Anterior cingulate cortex (tissue), 58 donors: ENCODE results near the gene MAN2B1.
A peak's percentile ranks its signal among the peaks of the same experiment; 100 is the strongest.
"Not testable (repeated sequence)": the region's sequence is repeated elsewhere in the genome, so short reads cannot be mapped to it uniquely, and the experiment has no call there.

Source experiments
- DNase-seq, 58 donors: peaks; one replicate each; lab custom pipeline; 2025; lab: John Stamatoyannopoulos, UW

The MAN2B1 gene

DNA sequence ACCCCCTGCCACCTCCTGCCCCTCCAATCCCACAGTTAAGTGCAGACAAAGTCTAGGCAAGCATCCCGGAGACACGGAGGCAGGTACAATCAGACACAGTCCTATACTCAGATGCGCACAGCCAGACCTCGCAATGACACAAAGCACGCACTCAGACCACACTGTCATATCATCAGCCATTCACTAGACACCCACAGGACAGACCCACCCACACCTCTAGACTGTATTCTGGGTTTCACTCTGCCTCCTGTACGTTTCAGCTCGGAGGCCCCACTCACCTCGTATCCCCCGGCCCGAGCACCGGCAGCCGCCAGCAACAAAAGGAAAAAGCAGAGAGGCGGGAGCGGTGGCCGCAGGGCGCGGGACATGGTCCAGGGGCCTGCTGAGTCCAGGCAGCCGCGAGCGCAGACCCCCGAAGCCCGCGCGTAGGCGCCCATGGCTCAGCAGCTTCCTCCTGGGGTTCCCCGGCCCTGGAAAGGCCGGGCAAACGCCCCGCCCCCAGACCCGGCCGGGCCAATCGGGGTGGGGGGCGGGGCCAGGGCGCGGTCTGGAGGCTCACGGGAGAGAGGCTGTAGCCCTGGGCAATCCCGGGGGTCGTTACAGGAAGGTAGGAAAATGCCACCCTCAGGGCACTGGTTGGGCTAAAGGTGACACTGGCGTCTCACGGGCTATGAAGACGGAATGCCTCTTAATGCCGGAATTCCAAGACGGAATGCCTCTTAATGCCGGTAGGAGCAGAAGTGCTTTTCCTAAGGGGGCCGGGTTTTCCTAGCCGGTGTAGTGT is at the start of gene MAN2B1, which contains the start of gene WDR83:
Gene MAN2B1, minus strand, starts transcription at position 478 of the 784 bp plus-strand sequence. Its CDS starts 41 bp downstream, at position 437.
Gene WDR83, plus strand, starts transcription at position 543 of the 784 bp plus-strand sequence. CDS start 2,984 bp downstream, outside the sequence.
- peak in 56 of 58 donors; percentile 15 to 77 (median 56) for DNase-seq

DNA sequence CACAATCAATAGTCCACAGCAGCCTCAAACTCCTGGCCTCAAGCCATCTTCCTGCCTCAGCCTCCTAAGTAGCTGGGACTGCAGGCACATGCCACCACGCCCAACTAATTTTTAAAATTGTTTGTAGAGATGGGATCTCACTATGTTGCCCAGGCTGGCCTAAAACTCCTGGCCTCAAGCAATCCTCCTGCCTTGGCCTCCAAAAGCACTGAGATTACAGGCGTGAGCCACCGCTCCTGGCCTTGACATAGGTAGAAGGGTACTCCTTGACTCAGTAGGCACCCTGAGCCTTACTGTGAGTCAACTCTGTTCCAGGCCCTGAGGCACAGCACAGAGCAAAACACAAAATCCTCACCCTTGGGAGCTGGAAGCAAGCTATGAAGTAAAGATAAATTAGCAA is 49.4 kb upstream of the MAN2B1 start:
- no peak for DNase-seq

DNA sequence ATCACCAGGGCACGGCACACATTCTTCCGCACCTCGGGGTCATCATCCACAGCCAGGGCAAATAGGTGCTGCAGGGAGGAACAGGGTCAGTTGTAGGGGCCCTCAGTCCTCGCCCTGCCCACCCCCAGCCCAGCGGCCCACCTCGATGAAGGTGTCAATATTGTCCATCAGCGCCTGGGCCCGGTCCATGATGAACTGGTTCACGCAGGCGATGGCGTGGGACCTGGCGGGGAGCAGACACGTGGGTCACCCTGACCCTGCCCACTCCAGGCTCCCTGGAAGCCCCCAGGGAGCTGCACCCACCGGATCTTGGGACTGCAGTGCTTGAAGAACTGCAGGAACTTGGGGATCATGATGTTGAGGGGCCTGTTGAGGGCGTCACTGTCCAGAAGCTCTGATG is 48.6 kb upstream of the MAN2B1 start:
- DNase-seq: no peak

DNA sequence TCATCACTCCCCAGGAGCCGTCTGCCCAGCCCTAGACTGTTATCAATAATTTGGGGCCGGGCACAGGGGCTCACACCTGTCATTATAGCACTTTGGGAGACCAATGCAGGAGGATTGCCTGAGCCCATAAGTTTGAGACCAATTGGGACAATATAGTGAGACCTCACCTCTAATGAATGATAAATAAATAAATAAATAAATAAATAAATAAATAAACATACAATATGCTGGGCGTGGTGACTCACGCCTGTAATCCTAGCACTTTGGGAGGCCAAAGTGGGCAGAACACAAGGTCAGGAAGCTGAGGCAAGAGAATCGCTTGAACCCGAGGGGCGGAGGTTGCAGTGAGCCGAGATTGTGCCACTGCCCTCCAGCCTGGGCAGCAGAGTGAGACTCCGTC is 46.8 kb upstream of the MAN2B1 start:
- DNase-seq: not testable (repeated sequence)

DNA sequence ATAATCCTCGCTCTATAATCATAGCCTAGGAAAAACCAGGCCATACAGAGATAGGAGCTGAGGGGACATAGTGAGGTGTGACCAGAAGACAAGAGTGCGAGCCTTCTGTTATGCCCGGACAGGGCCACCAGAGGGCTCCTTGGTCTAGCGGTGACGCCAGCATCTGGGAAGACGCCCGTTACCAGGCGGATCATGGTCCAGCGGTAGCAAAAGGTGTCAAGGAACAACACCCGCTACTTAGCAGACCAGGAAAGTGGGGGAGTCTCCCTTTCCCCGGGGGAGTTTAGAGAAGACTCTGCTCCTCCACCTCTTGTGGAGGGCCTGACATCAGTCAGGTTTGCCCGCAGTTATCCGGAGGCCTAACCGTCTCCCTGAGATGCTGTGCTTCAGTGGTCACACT is 45.5 kb upstream of the MAN2B1 start:
- DNase-seq: peak in 1 of 58 donors; percentile 39

DNA sequence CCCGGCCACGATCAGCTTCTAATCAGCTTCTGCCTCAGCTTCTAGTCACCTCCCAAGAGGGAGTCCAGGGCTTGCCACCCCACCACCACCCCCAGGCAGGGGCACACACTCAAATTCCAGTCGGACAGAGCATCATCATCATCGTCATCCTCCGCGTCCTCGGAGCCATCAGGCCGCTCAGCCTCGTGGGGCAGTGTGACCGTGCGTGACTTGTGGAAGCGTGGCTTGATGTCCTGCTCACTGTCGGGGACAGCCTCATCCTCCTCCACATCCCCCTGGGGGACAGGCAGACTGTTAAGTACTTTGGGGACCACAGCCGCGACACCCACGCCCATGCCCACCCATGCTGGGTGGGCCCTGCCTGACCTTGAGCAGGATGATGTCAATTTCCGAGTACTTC is 44.6 kb upstream of the MAN2B1 start:
- DNase-seq: no peak

DNA sequence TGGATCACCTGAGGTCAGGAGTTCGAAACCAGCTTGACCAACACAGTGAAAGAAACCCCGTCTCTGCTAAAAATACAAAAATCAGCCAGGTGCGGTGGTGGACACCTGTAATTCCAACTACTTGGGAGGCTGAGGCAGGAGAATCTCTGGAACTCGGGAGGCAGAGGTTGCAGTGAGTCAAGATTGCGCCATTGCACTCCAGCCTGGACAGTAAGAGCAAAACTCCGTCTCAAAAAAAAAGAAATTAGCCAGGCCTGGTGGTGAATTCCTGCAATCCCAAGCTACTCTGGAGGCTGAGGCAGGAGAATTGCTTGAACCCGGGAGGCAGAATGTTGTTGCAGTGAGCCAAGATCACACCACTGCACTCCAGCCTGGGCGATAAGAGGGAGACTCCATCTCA is 42.1 kb upstream of the MAN2B1 start:
- no peak for DNase-seq

DNA sequence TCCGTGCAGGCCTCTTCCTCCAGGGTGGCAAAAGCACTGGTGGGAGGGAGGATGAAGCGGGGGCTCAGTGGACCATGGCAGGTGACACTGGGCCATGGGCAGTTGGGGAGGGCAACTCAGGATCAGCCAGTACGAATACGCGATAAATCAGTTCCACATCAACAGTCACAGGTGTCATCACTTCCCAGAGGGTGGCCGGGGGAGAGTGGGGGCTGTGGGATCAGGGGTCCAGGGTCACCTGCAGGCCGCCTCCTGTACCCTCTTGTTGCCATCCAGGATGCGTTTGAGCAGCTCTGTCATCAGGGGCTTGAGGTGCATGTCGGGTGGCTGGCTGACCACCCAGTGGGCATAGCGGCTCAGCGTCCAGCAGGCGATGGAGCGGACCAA is 39.8 kb upstream of the MAN2B1 start:
- DNase-seq: no peak

DNA sequence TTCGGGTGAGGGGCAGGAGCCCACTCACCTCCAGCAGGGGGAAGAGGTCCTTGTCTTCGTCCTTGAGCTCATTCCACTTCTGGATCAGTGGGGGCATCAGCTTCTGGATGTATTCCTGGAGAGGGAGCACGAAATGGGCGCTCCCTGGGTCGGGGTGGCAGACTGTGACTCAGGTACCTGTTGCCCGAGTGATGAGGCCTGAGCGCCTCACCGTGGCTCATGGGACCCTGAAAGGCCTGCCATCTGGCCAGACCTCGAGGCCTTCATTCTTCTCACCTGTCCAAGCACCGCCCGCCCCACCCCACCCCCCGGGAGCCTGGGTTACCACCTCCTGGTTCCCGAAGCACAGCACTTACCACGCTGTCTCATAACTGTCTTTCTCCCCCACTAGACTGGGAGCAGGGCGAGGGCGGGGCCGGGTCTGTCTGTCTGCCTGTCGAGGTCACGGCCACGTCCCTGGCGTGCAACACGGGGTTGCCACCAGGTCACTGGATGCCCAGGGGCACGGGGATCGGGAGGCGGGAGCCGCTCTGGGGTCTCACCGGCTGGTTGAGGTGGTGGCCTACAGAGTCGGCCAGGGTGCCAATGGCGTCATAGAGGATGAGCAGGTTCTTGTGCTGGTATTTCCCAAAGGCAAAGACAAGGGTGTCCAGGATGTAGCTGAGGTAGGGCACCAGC is 39.3 kb upstream of the MAN2B1 start:
- no peak for DNase-seq

DNA sequence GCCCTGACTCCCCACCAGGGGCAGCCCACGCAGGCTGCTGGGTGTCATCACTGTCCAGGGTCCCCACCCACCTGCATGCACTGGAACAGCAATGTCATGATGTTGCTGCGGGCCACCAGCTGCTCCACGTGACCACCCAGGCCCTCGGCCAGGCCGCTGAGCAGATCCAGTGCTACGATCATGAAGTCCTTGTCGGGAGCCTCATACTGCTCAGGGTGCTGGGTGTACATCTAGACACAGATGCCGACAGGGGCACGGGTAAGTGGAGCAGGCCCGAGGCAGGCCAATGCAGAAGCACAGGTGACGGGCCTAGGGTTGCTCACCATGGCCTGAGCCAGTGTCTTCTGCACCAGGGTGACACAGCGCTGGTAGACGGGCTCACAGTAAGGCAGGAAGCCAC is 38.6 kb upstream of the MAN2B1 start:
- no peak for DNase-seq

DNA sequence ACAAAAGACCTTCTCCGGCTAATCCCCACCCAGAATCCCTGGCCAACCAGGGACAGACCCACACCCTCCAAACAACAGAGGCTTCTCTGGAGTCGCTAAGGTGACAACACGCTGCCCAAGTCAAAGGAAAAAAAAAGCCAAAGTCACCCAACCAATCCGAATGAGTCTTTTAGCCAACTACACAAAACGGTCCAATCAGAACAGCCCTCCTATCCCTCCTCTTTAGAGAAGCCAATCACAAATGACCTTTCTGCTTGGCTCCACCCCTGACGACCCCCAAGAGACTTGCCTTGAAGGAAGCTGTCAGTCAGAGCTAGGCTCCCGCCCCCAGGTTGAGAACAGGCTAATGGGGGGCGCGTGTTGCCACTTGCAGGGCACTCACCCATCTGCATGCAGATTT is 36.5 kb upstream of the MAN2B1 start:
- DNase-seq: no peak

DNA sequence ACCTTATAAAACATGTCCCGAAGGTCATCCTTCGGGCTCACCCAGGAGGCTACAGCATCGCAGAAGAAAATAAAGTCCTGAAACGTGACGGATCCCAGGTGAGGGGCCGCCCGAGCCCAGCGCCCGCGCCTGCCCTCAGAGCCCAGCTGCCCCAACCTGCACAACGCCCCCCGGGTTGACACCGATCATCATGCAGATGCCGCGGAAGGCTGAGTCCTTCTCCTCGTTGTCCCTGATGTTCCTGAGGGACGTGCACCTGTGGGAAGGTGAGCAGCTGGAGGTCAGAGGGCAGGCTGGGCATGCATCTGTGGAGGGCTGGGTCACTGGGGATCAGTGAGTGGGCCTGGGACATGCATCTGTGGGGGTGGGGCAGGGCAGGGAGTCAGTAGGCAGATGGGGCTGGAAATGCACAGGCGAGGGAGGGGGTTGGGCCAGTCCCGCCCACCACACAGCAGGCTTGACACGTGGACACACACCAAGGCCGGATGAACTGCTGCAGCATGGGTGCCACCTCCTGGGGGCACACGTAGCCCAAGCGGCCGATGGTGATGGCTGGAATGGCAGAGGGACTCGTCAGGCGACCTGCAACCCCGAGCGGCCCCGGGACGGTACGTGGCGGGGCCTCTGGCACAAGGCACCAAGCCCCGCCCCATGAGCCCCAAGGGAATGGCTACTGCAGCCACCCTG is 35.2 kb upstream of the MAN2B1 start:
- no peak for DNase-seq

DNA sequence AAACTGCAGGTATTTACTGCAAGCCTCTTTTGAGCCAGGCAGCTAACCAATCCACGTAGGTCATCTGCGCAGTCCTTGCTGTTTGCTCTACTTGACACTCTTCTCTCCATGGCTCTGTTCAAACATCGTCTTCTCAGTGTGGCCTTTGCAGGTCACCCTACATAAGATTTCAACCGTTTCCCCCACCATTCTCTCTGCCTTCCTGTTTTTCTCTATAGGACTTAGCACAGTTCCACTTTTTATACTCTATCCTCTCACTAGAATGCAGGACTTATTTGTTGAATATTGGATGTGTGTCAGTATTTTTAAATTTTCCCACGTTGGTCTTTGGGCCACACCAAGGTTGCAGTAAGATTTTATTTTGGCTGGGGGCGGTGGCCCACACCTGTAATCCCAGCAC is 31.6 kb upstream of the MAN2B1 start:
- DNase-seq: no peak

DNA sequence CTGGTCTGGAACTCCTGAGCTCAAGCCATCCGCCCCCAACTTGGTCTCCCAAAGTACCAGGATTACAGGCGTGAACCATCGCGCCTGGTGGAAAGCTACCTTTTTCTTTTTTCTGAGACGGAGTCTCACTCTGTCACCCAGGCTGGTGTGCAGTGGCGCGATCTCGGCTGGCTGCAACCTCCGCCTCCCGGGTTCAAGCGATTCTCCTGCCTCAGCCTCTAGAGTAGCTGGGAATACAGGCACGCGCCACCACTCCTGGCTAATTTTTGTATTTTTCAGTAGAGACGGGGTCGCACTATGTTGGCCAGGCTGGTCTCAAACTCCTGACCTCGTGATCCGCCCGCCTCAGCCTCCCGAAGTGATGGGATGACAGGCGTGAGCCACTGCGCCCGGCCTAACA is 30.9 kb upstream of the MAN2B1 start:
- not testable (repeated sequence) for DNase-seq

DNA sequence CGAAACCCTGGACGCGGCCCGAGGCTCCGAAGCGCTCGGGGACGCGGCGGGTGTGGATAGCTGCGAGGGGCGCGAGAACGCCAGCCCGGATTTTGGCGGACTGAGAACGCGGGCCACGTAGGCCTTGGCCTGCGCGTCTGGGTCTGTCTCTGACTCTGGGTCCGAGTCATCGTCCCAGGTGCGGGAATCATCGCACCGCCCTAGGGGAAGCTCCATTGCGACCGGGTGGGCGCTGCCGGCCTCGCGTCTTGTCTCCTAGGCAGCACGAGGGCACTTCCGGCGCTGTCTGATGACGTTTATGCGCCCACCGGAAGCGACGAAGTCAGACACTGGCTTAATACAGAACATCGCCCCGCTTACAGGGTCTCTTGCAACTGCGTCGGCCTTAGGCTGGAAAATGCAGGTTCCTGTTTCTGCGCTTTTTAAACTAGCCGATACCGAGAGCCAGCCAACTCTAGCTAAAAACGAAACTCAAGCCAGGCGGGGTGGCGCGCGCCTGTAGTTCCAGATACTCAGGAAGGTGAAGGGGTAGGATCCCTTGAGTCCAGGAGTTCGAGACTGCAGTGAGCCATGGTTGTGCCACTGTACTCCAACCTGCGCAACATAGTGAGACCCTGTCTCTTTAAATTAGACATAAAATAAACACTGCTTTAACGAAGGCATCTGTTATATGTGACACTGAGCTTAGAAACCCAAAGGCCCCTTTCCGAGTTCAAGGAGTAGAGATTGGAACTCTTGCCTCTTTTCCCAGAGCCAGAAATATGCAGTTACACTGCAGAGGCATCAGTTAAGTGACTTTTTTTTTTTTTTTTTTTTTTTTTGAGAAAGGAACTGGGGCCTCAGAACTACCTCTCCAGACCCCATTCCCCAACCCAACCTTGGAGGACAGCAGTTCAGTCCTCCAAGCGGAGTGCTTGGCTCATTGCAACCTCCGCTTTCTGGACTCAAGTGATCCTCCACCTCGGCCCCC is 30.1 kb upstream of the MAN2B1 start, which contains the start of gene FBXW9:
Gene FBXW9, minus strand, starts transcription at position 266 of the 970 bp plus-strand sequence. Its CDS starts 50 bp downstream, at position 216.
- DNase-seq: peak; percentile 72 to 100 (median 92)

DNA sequence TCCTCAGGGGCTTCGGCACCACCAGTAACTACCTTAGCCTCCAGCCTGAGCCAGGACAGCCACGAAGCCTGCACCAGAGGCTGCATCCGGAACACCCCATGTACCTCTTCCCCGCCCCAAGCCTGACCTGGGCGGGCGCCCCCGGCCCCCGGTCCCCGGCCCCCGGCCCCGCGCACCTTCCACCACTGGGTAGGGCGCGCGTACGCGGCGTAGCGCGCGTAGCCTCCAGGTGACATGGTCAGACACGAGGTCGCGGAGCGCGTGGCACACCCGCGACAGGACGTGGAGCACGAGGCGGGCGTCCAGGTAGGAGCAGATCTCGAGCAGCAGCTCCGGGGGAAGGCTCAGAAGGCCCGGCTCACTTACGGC is 29.4 kb upstream of the MAN2B1 start:
- no peak for DNase-seq

DNA sequence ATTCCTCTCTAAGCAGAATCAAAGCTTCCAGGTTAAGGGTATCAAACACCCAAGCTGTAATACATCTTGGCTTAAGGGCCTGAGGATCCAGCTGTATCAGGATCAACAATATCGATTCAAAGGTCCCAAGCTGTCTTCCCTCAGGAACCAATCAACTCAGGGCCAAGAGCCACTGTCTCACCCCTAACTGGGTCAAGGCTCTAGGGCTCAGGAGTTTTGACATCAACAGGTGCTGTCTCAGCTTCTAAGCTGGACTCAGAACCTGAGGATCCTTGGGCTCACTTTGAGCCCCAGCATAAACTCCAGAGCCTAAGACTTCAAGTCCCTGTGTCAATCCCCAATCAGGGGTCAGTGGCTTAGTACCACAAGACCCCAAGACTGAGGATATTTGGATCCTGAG is 29.0 kb upstream of the MAN2B1 start:
- no peak for DNase-seq

DNA sequence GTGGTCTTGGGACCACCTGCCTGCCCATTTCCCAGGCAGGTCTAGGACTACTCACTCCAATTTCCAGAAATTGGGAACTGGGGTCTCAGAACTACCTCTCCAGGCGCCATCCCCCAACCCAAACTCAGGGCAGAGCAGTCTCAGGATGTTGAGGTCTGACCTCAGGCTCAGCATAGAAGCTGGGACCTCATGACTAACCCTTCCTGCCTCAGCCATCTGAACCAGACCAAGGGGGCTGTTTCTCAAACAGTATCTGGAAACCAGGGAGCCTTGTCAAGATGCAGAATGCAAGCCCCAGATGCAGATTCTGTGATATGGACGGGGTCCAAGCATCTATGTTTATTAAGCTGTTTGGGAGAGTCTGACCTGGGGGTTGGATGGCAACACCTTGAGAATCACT is 28.6 kb upstream of the MAN2B1 start:
- DNase-seq: no peak

DNA sequence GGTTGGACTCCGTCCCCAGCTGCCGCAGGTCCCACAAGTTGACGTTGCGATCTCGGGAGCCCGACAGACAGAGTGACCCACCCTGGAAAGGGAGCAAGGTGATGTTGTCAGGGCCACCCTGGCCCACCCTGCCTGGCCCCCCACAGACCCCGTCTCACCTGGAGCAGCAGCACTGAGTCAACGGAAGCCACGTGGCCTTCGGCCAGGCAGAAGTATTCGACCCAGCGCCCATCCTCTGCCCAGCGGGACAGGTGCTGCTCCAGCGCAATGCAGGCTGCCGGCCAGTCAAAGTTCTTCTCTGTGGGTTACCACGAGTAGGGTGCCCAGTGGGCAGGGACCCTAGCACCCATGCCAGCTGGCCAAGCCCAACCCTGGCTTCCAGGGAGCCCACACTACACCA is 28.1 kb upstream of the MAN2B1 start:
- no peak for DNase-seq

DNA sequence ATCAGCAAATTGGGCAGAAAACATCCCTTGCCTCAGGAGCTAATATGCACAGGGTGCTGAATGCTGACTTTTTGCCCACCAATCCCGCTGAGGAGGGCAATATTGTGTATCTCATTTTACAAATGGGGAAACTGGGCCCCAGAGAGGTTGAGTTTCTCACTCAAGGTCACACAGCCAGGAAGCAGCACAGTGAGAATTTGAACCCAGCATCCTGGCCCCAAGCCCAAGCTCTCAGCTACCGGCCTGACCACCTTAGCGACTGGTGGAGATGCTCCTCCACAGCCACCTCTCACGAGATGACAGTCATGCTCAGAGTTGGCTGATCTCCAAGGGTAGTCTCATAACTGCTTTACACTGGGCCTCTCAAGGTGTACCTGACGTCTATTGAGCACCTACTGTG is 26.4 kb upstream of the MAN2B1 start:
- DNase-seq: no peak
